Panc1 (cell line): ENCODE data around the gene DSCAML1. TPM values are rescaled to one million over a fixed set of nuclear protein-coding genes. Genes with fewer than 3 reads are reported as not detected.

ENCODE experiments used
- ATAC-seq: fragments of 200-7000 bp; cut with Tn5 transposase; 2 replicates; pipeline ENCODE4 v1.9.1; 2020; ENCODE audit warnings: mild to moderate bottlenecking, moderate library complexity
- BruUV-seq: library from RNA; stranded (reverse); fragments of 400-500 nt; replicated peaks from 2 replicates; lab custom pipeline; 2021; lab: Mats Ljungman, UMichigan
- CTCF ChIA-PET: fragments of 300-600 bp; sonication (Branson Sonifier 250); formaldehyde crosslinking; loops from one replicate; lab custom pipeline; 2022; ENCODE audit warnings: antibody characterized with exemption; lab: Charles Lee
- POLR2A ChIA-PET: fragments of 300-600 bp; sonication (Branson Sonifier 250); formaldehyde crosslinking; loops from one replicate; lab custom pipeline; 2022; ENCODE audit warnings: antibody characterized with exemption; lab: Charles Lee
- DNase-seq: peaks from one replicate; pipeline ENCODE4 v3.0.0-alpha.2; 2010; ENCODE audit warnings: low read depth, low spot score
- H3K27ac ChIP-seq: 2 replicates; pipeline ENCODE4 v1.5.1; 2011; ENCODE audit warnings: mild to moderate bottlenecking, low read length, inconsistent platforms
- H3K27me3 ChIP-seq: fragments of 200-500 bp; sonication (Bioruptor generic); 2 replicates; pipeline ENCODE4 v1.6.0; 2014; ENCODE audit warnings: low read length, inconsistent platforms; ENCODE audit not compliant: control insufficient read depth, insufficient read depth
- H3K36me3 ChIP-seq: fragments of 200-500 bp; sonication (Bioruptor generic); 2 replicates; pipeline ENCODE4 v1.5.1; 2014; ENCODE audit warnings: inconsistent platforms, mild to moderate bottlenecking, low read length, moderate library complexity; ENCODE audit not compliant: control insufficient read depth, insufficient read depth
- H3K4me1 ChIP-seq: 2 replicates; pipeline ENCODE4 v1.5.1; 2011; ENCODE audit warnings: inconsistent platforms, mild to moderate bottlenecking, low read length, moderate library complexity; ENCODE audit not compliant: control insufficient read depth, insufficient read depth
- H3K4me3 ChIP-seq, 2 experiments: 2 replicates each; pipeline ENCODE4 v1.5.1; 2011 to 2012; ENCODE audit warnings: low read depth in 2 of 2, low read length in 2 of 2, mild to moderate bottlenecking in 2 of 2, inconsistent platforms in 1 of 2, moderate library complexity in 1 of 2
- H3K9me3 ChIP-seq: fragments of 200-500 bp; sonication (Bioruptor generic); 2 replicates; pipeline ENCODE4 v1.5.1; 2014; ENCODE audit warnings: low read depth, mild to moderate bottlenecking, inconsistent platforms, low read length, moderate library complexity; ENCODE audit not compliant: control insufficient read depth, insufficient read depth
- CTCF ChIP-seq: fragments of 450-650 bp; IDR thresholded peaks from 2 replicates; pipeline ENCODE4 v1.5.1; 2017; ENCODE audit warnings: mild to moderate bottlenecking
- POLR2AphosphoS5 ChIP-seq: IDR thresholded peaks from 2 replicates; pipeline ENCODE4 v1.6.1; 2012; ENCODE audit warnings: mild to moderate bottlenecking, low read depth, low read length, moderate library complexity
- REST ChIP-seq, 2 experiments: IDR thresholded peaks; 2 replicates each; pipeline ENCODE4 v1.6.1; 2011 to 2012; ENCODE audit warnings: low read depth in 2 of 2, control low read depth in 1 of 2, low read length in 1 of 2, mild to moderate bottlenecking in 1 of 2, moderate library complexity in 1 of 2; ENCODE audit not compliant: insufficient read depth in 1 of 2
- SIN3A ChIP-seq: IDR thresholded peaks from 2 replicates; pipeline ENCODE4 v1.6.1; 2012; ENCODE audit warnings: low read depth, mild to moderate bottlenecking, low read length, moderate library complexity, borderline replicate concordance; ENCODE audit not compliant: insufficient read depth
- TCF7L2 ChIP-seq: IDR thresholded peaks from 2 replicates; pipeline ENCODE4 v1.6.1; 2011; ENCODE audit warnings: mild to moderate bottlenecking, low read depth, low read length, inconsistent platforms
- in situ Hi-C: cut with HindIII; loops from 2 replicates; pipeline ENCODE4 v1.10.0; 2016; ENCODE audit warnings: low sequenced_read_pairs, low pct_unique_long_range_greater_than_20kb
- intact Hi-C: fragments of 100-400 bp; cut with micrococcal nuclease; formaldehyde crosslinking; loops from one replicate; pipeline ENCODE4 v1.10.0; 2022; ENCODE audit not compliant: unreplicated experiment
- total RNA-seq: library from RNA; stranded (reverse); gene quantifications from one replicate; pipeline ENCODE4 v1.2.1, GENCODE V29; 2021; ENCODE audit not compliant: unreplicated experiment

Gene DSCAML1
- total RNA-seq, 1 experiment from 2014 or later, result 1.6 TPM

GRCh38 chr11:117535201-117535849 lies 261.7 kb downstream of the DSCAML1 start:
- no peak for ATAC-seq
- DNase-seq, result no peak
- POLR2A ChIA-PET, result interaction anchor here (0.5 kb wide), 1 partner anchor 1983 kb away, joined by 3 read pairs; no protein-coding TSS in a partner anchor
- TF ChIP-seq POLR2AphosphoS5 (no peak), REST (IDR thresholded peaks at IDR 0.05; ENCODE audit: insufficient read depth in 1 of 2, low read depth in 2 of 2, low read length in 1 of 2) (no peak), TCF7L2 (no peak), CTCF (no peak), SIN3A (no peak)
- no TSS peak for BruUV-seq
- Histone ChIP-seq H3K9me3 (no peaks in the 10 kb centered on the region), H3K27ac (no peak overlapping the region), H3K36me3 (no peaks in the 10 kb centered on the region), H3K27me3 (peaks cover 4% of the 10 kb centered on the region; the same call in 1 of the 2 replicates), H3K4me3 (no peak overlapping the region), H3K4me1 (no peaks in the 10 kb centered on the region)
- CTCF ChIA-PET, result no interaction called here
- in situ Hi-C loops, result no loop called here
- intact Hi-C loops, result no loop called here

GRCh38 chr11:117532568-117532967 lies 264.4 kb downstream of the DSCAML1 start:
- H3K36me3 ChIP-seq, result no peaks in the 10 kb centered on the region
- H3K27ac ChIP-seq, result no peak overlapping the region
- no peaks in the 10 kb centered on the region for H3K4me1 ChIP-seq
- no peak overlapping the region for H3K4me3 ChIP-seq
- H3K27me3 ChIP-seq, result peaks cover 4% of the 10 kb centered on the region; the same call in 1 of the 2 replicates
- intact Hi-C loops, result no loop called here
- ChIA-PET POLR2A (no interaction called here), CTCF (no interaction called here)
- in situ Hi-C loops, result no loop called here
- no peak for ATAC-seq
- TF ChIP-seq CTCF (no peak), REST (IDR thresholded peaks at IDR 0.05; ENCODE audit: insufficient read depth in 1 of 2, low read depth in 2 of 2, low read length in 1 of 2) (no peak), POLR2AphosphoS5 (no peak), TCF7L2 (no peak), SIN3A (no peak)
- no peak for DNase-seq
- no peaks in the 10 kb centered on the region for H3K9me3 ChIP-seq
- BruUV-seq, result no TSS peak
